SU-DHL-6 (cell line): ENCODE data around the gene EPHB4.

ENCODE experiments used
- EZH2phosphoT487 ChIP-seq: fragments of 200-600 bp; sonication (generic), shearing (Covaris generic); conservative IDR thresholded peaks from 2 replicates; pipeline ENCODE4 v1.6.1; 2018; ENCODE audit warnings: mild to moderate bottlenecking, antibody characterized with exemption, low read length, moderate library complexity, mixed read lengths
- TF ChIP-seq, protein P1 (sequence below): fragments of 200-600 bp; sonication (generic); IDR thresholded peaks from one replicate; pipeline ENCODE4 v1.5.1; 2017; ENCODE audit warnings: antibody characterized with exemption, mild to moderate bottlenecking, low read length, moderate library complexity; ENCODE audit not compliant: insufficient read depth, poor library complexity, severe bottlenecking

DNA sequence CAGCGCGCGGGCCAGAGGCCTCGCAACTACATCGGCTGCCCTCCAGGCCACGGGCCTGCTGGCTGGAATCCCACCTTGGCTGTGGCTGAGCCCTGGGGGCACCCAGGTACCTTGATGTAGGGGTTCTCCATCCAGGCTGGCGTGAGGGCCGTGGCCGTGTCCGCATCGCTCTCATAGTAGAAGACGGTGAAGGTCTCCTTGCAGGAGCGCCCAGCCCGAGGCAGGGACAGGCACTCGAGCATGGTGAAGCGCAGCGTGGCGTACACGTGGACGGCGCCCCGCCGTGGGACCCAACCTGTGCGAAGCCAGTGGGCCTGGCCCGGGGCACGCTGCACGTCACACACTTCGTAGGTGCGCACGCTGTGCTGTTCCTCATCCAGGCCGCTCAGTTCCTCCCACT, 3.8 kb downstream of the EPHB4 start:
- TF ChIP-seq, protein P1, sequence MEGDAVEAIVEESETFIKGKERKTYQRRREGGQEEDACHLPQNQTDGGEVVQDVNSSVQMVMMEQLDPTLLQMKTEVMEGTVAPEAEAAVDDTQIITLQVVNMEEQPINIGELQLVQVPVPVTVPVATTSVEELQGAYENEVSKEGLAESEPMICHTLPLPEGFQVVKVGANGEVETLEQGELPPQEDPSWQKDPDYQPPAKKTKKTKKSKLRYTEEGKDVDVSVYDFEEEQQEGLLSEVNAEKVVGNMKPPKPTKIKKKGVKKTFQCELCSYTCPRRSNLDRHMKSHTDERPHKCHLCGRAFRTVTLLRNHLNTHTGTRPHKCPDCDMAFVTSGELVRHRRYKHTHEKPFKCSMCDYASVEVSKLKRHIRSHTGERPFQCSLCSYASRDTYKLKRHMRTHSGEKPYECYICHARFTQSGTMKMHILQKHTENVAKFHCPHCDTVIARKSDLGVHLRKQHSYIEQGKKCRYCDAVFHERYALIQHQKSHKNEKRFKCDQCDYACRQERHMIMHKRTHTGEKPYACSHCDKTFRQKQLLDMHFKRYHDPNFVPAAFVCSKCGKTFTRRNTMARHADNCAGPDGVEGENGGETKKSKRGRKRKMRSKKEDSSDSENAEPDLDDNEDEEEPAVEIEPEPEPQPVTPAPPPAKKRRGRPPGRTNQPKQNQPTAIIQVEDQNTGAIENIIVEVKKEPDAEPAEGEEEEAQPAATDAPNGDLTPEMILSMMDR, result no peak
- TF ChIP-seq EZH2phosphoT487, result no peak
